ENCODE results near the gene BRD2. TPM values are rescaled to one million over a fixed set of nuclear protein-coding genes. Genes with fewer than 3 reads are reported as not detected.

BRD2 gene
- total RNA-seq, 1 experiment from 2014 or later = 252 TPM

DNA sequence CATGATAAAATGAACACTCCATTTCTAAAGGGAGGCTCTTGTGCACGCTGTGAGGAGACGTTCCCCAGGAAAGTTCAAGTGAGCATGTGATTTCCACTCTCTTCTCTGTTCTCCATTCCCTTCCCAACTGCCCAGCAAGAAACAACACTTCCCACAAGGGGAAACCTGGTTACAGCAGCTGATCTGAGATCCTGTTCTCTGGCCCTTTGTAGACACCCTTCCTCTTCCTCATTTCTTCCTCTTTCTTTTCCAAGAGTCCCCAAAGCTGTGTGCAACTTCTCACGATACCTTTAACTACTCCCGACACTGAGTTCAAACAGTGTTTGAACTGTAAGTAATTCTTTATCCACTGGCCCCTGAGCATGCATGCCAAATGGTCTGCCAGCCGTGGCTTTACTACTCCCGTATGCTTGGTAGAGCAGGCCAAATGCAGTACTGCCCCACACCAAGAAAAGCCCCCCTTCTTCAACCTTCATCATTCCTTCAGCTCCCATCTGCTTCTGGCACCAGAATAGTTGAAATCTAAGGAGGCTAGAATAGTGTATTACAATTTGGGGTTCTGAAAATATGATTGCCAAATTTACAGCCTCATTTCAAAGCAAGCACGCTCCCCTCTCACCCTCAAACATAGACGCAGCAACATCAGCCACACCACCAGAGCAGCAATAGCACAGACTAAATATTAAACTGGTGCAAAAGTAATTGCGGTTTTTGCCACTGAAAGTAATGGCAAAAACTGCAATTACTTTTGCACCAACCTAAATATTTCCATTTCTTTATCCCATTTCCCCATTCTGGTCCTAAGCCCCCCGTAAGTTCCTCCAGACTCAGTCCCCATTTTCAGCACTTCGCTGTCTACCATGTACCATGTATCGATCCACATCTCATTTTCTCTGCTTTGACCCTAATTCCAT, 31.9 kb upstream of the BRD2 start:
- Histone ChIP-seq H3K23me2 (ENCODE audit: insufficient read length, low read depth, low read length, poor library complexity, severe bottlenecking) (no peaks in the 10 kb centered on the region), H3K9me3 (ENCODE audit: control insufficient read depth, low read depth, low read length) (no peaks in the 10 kb centered on the region), H3K56ac (ENCODE audit: insufficient read length, low read depth, low read length) (no peak overlapping the region), H3K4ac (ENCODE audit: low read depth, low read length) (no peak overlapping the region), H3K4me1 (ENCODE audit: insufficient read depth, low read length) (no peaks in the 10 kb centered on the region), H3K27ac (ENCODE audit: insufficient read length, low read depth, low read length) (no peak overlapping the region), H3K79me2 (ENCODE audit: insufficient read depth, low read length) (no peaks in the 10 kb centered on the region), H2BK5ac (ENCODE audit: insufficient read length, low read length) (no peak overlapping the region), H3T11ph (ENCODE audit: low read length) (no peak overlapping the region), H4K20me1 (ENCODE audit: control insufficient read depth, insufficient read depth, insufficient read length) (peaks cover 2% of the 10 kb centered on the region), H3K23ac (ENCODE audit: insufficient read length, low read depth, low read length) (no peak overlapping the region), H2BK15ac (ENCODE audit: low read depth, low read length) (no peak overlapping the region), H2AK5ac (ENCODE audit: insufficient read length, low read length) (no peak overlapping the region), H3K14ac (ENCODE audit: insufficient read depth, low read length) (no peak overlapping the region), H2BK120ac (ENCODE audit: low read depth, low read length, poor library complexity, severe bottlenecking) (no peak overlapping the region), H4K8ac (replicated peaks; ENCODE audit: insufficient read length, low read depth, low read length) (no peak overlapping the region), H3K18ac (ENCODE audit: insufficient read length, low read depth, low read length) (no peak overlapping the region), H3K27me3 (ENCODE audit: insufficient read depth, low read length) (no peaks in the 10 kb centered on the region), H3K79me1 (ENCODE audit: insufficient read depth, low read depth, low read length, poor library complexity, severe bottlenecking) (no peaks in the 10 kb centered on the region), H3K9ac (ENCODE audit: extremely low read depth, insufficient read length, low read length) (no peak overlapping the region), H3K4me2 (ENCODE audit: insufficient read depth, insufficient read length, low read length) (no peak overlapping the region), H4K91ac (ENCODE audit: insufficient read length, low read depth, low read length) (no peak overlapping the region), H4K5ac (ENCODE audit: insufficient read length, low read depth, low read length) (no peak overlapping the region), H2BK20ac (ENCODE audit: low read depth, low read length, poor library complexity, severe bottlenecking) (no peak overlapping the region), H2BK12ac (ENCODE audit: insufficient read length, low read depth, low read length) (no peak overlapping the region), H2AFZ (ENCODE audit: low read length) (no peak overlapping the region)
- WGBS (ENCODE audit: extremely low coverage, insufficient read length, low lambda C conversion rate) = no CpG with 5 or more reads among the region's 12 CpGs
- Mint-ChIP-seq H3K36me3 (ENCODE audit: insufficient read depth in 1 of 3, low read depth in 3 of 3) (no peaks in the 10 kb centered on the region), H3K4me1 (peaks cover 8 to 10% of the 10 kb centered on the region in 2 experiments), H3K27me3 (ENCODE audit: low read depth) (peaks cover 18% of the 10 kb centered on the region), H3K4me3 (no peak overlapping the region), H3K9me3 (no peaks in the 10 kb centered on the region), H3K27ac (no peak overlapping the region; a peak in 1 of 7 replicates)
- DNase-seq = no peak
- TF ChIP-seq, protein P1, sequence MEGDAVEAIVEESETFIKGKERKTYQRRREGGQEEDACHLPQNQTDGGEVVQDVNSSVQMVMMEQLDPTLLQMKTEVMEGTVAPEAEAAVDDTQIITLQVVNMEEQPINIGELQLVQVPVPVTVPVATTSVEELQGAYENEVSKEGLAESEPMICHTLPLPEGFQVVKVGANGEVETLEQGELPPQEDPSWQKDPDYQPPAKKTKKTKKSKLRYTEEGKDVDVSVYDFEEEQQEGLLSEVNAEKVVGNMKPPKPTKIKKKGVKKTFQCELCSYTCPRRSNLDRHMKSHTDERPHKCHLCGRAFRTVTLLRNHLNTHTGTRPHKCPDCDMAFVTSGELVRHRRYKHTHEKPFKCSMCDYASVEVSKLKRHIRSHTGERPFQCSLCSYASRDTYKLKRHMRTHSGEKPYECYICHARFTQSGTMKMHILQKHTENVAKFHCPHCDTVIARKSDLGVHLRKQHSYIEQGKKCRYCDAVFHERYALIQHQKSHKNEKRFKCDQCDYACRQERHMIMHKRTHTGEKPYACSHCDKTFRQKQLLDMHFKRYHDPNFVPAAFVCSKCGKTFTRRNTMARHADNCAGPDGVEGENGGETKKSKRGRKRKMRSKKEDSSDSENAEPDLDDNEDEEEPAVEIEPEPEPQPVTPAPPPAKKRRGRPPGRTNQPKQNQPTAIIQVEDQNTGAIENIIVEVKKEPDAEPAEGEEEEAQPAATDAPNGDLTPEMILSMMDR (conservative IDR thresholded peaks at IDR 0.05) = no peak
